Spleen (tissue), 7 donors: ENCODE data around the gene SMG6.
A peak's percentile ranks its signal among the peaks of the same experiment; 100 is the strongest.

Source experiments
- POLR2A ChIP-seq, 3 donors: fragments of 450-650 bp; IDR thresholded peaks; one replicate each; pipeline ENCODE4 v1.5.1; 2017; ENCODE audit warnings: antibody characterized with exemption in 3 of 3, mild to moderate bottlenecking in 1 of 3
- TF ChIP-seq, protein P1 (sequence below), 11 experiments: fragments of 200-600 bp in 7 of 11; fragments of 450-650 bp in 4 of 11; sonication (generic) in 4 of 11; IDR thresholded peaks in 8 of 11; conservative IDR thresholded peaks in 3 of 11; 1 replicate in 7 of 11; 2 replicates in 4 of 11; pipeline versions ENCODE4 v1.4.0 to v1.8.0; 2016 to 2021; ENCODE audit warnings: antibody characterized with exemption in 11 of 11, inconsistent platforms in 4 of 11, mild to moderate bottlenecking in 1 of 11
- donor health status: DM: no; HTN: no; CAD: no; lungs with moderate emphysema.
- donor health status: DM: no; HTN: no; CAD: no.
- donor health status: DM: no; HTN: no; CAD: no.

DNA sequence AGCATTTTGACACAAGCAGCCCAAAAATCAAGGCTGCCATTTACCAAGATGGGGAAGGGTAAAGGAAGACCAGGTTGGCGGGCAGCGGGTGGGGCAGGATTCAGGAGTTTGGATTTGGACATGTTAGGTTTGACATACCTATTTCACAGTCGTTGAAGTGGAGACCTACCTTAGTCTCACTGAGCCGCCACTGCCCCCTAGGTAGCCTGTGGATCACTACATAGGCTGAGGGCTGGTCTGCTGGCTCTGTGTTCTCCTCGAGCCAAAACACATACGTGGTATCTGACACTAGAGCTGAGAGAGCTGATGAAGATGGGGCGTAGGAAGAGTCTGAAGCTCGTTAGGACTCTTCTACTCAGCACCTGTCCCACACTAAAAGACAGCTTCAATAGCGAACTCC, 133.6 kb downstream of the SMG6 start:
- TF ChIP-seq, protein P1, sequence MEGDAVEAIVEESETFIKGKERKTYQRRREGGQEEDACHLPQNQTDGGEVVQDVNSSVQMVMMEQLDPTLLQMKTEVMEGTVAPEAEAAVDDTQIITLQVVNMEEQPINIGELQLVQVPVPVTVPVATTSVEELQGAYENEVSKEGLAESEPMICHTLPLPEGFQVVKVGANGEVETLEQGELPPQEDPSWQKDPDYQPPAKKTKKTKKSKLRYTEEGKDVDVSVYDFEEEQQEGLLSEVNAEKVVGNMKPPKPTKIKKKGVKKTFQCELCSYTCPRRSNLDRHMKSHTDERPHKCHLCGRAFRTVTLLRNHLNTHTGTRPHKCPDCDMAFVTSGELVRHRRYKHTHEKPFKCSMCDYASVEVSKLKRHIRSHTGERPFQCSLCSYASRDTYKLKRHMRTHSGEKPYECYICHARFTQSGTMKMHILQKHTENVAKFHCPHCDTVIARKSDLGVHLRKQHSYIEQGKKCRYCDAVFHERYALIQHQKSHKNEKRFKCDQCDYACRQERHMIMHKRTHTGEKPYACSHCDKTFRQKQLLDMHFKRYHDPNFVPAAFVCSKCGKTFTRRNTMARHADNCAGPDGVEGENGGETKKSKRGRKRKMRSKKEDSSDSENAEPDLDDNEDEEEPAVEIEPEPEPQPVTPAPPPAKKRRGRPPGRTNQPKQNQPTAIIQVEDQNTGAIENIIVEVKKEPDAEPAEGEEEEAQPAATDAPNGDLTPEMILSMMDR (IDR thresholded peaks at IDR 0.05 in 8 of 11, conservative IDR thresholded peaks at IDR 0.05 in 3 of 11): peak in 7 of 11 experiments; percentile 15 to 41 (median 23)
- TF ChIP-seq POLR2A (IDR thresholded peaks at IDR 0.05): no peak
